Thyroid gland (tissue), 4 donors: ENCODE data around the gene SH2D6.

Experiments
- POLR2A ChIP-seq, 2 donors: fragments of 450-650 bp; IDR thresholded peaks; one replicate each; pipeline ENCODE4 v1.6.1; 2017; ENCODE audit warnings: antibody characterized with exemption in 2 of 2, mild to moderate bottlenecking in 2 of 2, moderate library complexity in 1 of 2
- TF ChIP-seq, protein P1 (sequence below), 6 experiments: fragments of 200-600 bp in 3 of 6; fragments of 450-650 bp in 3 of 6; sonication (generic) in 3 of 6; IDR thresholded peaks; one replicate each; pipeline ENCODE4 v1.5.1; 2016 to 2019; ENCODE audit warnings: antibody characterized with exemption in 6 of 6, mild to moderate bottlenecking in 2 of 6, inconsistent platforms in 1 of 6, moderate library complexity in 1 of 6

DNA sequence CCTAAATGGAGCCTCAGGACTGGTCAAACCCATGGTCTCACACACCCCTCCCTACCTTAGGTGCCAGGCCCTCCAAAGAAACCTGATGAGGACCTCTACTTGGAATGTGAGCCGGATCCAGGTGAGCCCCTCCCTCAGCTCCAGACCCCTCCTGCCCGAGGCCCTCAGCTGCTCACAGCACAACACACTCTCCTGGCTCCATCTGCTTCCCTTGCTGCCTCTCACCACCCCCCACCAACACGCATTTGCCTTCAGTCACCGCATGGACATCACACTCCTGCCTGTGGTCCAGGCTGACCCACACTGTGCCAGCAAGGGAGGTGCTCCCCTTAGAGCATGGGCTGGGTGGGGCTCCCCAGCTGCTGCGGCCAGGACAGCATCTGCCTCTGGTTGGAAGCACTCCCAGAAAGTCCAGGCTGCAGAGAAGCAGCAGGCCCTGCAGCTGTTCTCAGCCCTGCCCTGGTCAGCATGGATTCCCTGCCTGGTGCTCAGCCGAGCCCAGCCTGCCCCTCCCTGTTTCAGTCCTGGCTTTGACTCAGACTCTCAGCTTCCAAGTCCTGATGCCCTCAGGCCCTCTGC, 15.1 kb downstream of the SH2D6 start:
- TF ChIP-seq POLR2A (IDR thresholded peaks at IDR 0.05), result peak in 1 of 2 donors; percentile 61
- TF ChIP-seq, protein P1, sequence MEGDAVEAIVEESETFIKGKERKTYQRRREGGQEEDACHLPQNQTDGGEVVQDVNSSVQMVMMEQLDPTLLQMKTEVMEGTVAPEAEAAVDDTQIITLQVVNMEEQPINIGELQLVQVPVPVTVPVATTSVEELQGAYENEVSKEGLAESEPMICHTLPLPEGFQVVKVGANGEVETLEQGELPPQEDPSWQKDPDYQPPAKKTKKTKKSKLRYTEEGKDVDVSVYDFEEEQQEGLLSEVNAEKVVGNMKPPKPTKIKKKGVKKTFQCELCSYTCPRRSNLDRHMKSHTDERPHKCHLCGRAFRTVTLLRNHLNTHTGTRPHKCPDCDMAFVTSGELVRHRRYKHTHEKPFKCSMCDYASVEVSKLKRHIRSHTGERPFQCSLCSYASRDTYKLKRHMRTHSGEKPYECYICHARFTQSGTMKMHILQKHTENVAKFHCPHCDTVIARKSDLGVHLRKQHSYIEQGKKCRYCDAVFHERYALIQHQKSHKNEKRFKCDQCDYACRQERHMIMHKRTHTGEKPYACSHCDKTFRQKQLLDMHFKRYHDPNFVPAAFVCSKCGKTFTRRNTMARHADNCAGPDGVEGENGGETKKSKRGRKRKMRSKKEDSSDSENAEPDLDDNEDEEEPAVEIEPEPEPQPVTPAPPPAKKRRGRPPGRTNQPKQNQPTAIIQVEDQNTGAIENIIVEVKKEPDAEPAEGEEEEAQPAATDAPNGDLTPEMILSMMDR (IDR thresholded peaks at IDR 0.05), result peak in 1 of 6 experiments; percentile 22
